Measurements from ENCODE around the gene SNAPIN.

DNA sequence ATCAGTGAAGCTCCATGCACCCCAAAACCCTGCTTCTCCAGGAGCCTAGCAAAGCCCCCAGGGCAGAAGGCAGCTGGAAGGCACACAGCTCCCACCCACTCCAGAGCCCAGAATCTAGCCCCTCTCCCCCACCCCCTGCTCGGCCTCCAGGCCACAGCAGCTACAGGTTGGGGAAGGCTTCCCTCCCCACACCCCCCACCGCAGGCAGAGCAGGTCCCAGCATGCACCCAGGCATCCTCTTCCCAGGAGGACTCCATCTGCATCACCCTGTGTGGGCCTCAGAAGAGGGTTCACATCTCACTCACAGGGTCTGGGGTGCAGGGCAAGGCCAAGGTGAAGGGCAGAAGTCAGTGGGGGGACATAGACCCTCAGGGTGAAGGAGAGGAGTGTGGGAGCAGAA is 43.1 kb upstream of the SNAPIN start:
- TF ChIP-seq, protein P1, sequence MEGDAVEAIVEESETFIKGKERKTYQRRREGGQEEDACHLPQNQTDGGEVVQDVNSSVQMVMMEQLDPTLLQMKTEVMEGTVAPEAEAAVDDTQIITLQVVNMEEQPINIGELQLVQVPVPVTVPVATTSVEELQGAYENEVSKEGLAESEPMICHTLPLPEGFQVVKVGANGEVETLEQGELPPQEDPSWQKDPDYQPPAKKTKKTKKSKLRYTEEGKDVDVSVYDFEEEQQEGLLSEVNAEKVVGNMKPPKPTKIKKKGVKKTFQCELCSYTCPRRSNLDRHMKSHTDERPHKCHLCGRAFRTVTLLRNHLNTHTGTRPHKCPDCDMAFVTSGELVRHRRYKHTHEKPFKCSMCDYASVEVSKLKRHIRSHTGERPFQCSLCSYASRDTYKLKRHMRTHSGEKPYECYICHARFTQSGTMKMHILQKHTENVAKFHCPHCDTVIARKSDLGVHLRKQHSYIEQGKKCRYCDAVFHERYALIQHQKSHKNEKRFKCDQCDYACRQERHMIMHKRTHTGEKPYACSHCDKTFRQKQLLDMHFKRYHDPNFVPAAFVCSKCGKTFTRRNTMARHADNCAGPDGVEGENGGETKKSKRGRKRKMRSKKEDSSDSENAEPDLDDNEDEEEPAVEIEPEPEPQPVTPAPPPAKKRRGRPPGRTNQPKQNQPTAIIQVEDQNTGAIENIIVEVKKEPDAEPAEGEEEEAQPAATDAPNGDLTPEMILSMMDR (conservative IDR thresholded peaks at IDR 0.05; ENCODE audit: low read depth, low read length): no peak
- TF ChIP-seq EZH2 (IDR thresholded peaks at IDR 0.05; ENCODE audit: low read length, unreplicated experiment) (no peak), EZH2phosphoT487 (IDR thresholded peaks at IDR 0.05; ENCODE audit: borderline replicate concordance, low read length) (no peak)

Data from PC-3 (cell line).